ENCODE data around the gene PACSIN2. TPM values are rescaled to one million over a fixed set of nuclear protein-coding genes. Genes with fewer than 3 reads are reported as not detected.
"Not testable (repeated sequence)": the region's sequence is repeated elsewhere in the genome, so short reads cannot be mapped to it uniquely, and the experiment has no call there.

The PACSIN2 gene
- polyA plus RNA-seq, 3 donors = 63.9 to 71.0 (median 69.7) TPM

GRCh38 chr22:43013355-43014315 lies 1.3 kb downstream of the PACSIN2 start:
- no peak for DNase-seq (ENCODE audit: low read depth in 3 of 3, low spot score in 2 of 3)

GRCh38 chr22:43012390-43012789 lies 2.6 kb downstream of the PACSIN2 start:
- no peak for DNase-seq (ENCODE audit: low read depth in 3 of 3, low spot score in 2 of 3)

- DNase-seq (ENCODE audit: low read depth in 3 of 3, low spot score in 2 of 3) = no peak
Observed at GRCh38 chr22:43011079-43011478, 3.9 kb downstream of the PACSIN2 start.

- DNase-seq (ENCODE audit: low read depth in 3 of 3, low spot score in 2 of 3) = no peak
Observed at GRCh38 chr22:43009444-43009843, 5.5 kb downstream of the PACSIN2 start.

- DNase-seq (ENCODE audit: low read depth in 3 of 3, low spot score in 2 of 3) = no peak
Observed at GRCh38 chr22:43008921-43009320, 6.0 kb downstream of the PACSIN2 start.

GRCh38 chr22:43008509-43008908 lies 6.4 kb downstream of the PACSIN2 start:
- no peak for DNase-seq (ENCODE audit: low read depth in 3 of 3, low spot score in 2 of 3)

GRCh38 chr22:43007519-43008102 lies 7.3 kb downstream of the PACSIN2 start:
- DNase-seq (ENCODE audit: low read depth in 3 of 3, low spot score in 2 of 3) = no peak

- DNase-seq (ENCODE audit: low read depth in 3 of 3, low spot score in 2 of 3) = no peak
Observed at GRCh38 chr22:43006753-43007152, 8.2 kb downstream of the PACSIN2 start.

GRCh38 chr22:43006016-43006505 lies 8.9 kb downstream of the PACSIN2 start:
- DNase-seq (ENCODE audit: low read depth in 3 of 3, low spot score in 2 of 3) = no peak

GRCh38 chr22:43005106-43005505 lies 9.8 kb downstream of the PACSIN2 start:
- DNase-seq (ENCODE audit: low read depth in 3 of 3, low spot score in 2 of 3) = no peak

- DNase-seq (ENCODE audit: low read depth in 3 of 3, low spot score in 2 of 3) = no peak
Observed at GRCh38 chr22:43004362-43005035, 10.4 kb downstream of the PACSIN2 start.

GRCh38 chr22:43002202-43002586 lies 12.8 kb downstream of the PACSIN2 start:
- DNase-seq (ENCODE audit: low read depth in 3 of 3, low spot score in 2 of 3) = no peak

- no peak for DNase-seq (ENCODE audit: low read depth in 3 of 3, low spot score in 2 of 3)
Observed at GRCh38 chr22:43001271-43002201, 13.4 kb downstream of the PACSIN2 start.

GRCh38 chr22:43000441-43001175 lies 14.3 kb downstream of the PACSIN2 start:
- DNase-seq (ENCODE audit: low read depth in 3 of 3, low spot score in 2 of 3) = no peak

GRCh38 chr22:42997582-42998090 lies 17.3 kb downstream of the PACSIN2 start:
- DNase-seq (ENCODE audit: low read depth in 3 of 3, low spot score in 2 of 3) = no peak

GRCh38 chr22:42996646-42997365 lies 18.1 kb downstream of the PACSIN2 start:
- no peak for DNase-seq (ENCODE audit: low read depth in 3 of 3, low spot score in 2 of 3)

- not testable (repeated sequence) for DNase-seq (ENCODE audit: low read depth in 3 of 3, low spot score in 2 of 3)
Observed at GRCh38 chr22:42995654-42996053, 19.3 kb downstream of the PACSIN2 start.

GRCh38 chr22:42994917-42995562 lies 19.9 kb downstream of the PACSIN2 start:
- DNase-seq (ENCODE audit: low read depth in 3 of 3, low spot score in 2 of 3) = no peak

Data from right renal cortex interstitium (tissue), 3 donors.